RKO (cell line): ENCODE results near the gene NRSN2.
"Not testable (repeated sequence)": the region's sequence is repeated elsewhere in the genome, so short reads cannot be mapped to it uniquely, and the experiment has no call there.

Source experiments
- DNase-seq: peaks from one replicate; pipeline ENCODE4 v3.0.0-alpha.2; 2016; ENCODE audit warnings: low spot score

NRSN2 gene

DNA sequence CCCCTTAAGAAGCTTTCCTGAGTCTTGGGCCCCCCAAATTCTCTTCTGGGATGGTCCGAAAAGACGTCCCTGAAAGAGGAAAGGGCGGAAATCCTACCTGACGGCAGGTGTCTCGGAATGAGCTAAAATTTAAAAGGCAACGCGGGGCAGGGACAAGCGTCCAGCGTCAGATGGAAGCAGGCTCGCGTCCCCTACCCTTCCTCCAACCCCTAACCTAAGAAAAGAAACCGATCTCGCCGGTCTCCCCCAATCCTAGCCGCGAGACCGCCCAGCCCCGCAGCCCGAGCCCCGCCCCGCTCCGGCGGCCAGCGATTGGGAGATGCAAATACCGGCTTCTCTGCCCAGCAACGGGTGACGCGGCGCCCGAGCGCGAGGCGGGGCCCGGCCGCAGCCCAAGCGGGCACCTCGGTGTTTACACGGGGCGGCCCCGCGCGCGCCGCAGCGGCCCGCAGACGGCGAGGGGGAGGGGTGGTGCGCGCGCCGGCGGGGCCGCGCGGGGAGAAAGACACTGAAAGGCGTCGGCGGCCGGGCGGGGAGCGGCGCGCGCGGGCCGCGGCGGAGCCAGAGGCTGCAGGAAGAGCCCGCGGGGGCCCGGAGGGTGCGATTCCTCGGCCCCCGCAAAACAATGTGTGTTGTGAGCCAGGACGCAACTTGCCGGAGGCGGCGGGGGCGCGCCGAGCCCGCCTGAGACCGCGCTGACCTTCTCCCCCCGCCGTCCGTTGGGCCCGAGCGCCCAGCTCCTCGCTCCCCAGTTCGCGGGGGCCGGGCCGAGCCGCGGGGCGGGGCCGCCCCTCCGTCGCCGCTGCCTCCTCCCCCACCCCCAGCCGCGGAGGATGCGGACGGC lies 21.6 kb upstream of the NRSN2 start, which contains the start of gene SOX12:
SOX12 (plus strand) TSS at position 508 of the 844 bp plus-strand sequence. CDS start 373 bp downstream, outside the sequence.
- DNase-seq: peak; percentile 96

DNA sequence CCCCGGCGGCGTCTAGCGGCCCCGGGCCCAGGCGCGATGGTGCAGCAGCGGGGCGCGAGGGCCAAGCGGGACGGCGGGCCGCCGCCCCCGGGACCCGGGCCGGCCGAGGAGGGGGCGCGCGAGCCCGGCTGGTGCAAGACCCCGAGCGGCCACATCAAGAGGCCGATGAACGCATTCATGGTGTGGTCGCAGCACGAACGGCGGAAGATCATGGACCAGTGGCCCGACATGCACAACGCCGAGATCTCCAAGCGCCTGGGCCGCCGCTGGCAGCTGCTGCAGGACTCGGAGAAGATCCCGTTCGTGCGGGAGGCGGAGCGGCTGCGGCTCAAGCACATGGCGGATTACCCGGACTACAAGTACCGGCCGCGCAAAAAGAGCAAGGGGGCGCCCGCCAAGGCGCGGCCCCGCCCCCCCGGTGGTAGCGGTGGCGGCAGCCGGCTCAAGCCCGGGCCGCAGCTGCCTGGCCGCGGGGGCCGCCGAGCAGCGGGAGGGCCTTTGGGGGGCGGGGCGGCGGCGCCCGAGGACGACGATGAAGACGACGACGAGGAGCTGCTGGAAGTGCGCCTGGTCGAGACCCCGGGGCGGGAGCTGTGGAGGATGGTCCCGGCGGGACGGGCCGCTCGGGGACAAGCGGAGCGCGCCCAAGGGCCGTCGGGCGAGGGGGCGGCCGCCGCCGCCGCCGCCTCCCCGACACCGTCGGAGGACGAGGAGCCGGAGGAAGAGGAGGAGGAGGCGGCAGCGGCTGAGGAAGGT lies 20.8 kb upstream of the NRSN2 start:
- peak; percentile 80 for DNase-seq

DNA sequence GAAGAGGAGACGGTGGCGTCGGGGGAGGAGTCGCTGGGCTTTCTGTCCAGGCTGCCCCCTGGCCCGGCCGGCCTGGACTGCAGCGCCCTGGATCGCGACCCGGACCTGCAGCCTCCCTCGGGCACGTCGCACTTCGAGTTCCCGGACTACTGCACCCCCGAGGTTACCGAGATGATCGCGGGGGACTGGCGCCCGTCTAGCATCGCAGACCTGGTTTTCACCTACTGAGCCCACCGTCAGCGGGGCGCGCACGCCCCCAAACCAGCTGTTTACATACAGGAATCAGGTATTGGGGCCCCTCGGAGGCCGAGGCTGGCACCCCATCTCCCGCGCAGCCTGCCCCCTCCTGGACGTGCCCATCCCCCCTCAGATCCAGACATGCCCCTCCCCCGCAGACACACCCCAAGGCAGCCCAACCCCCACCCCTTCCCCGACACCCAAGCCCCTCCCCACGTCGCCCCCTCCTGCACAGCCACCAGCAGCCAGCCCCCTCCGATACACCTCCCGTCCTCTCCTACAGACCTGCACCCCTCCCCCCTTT lies 20.2 kb upstream of the NRSN2 start:
- DNase-seq: peak; percentile 73

- peak; percentile 95 for DNase-seq
Observed at GRCh38 chr20:327186-328026, 19.5 kb upstream of the NRSN2 start.

DNA sequence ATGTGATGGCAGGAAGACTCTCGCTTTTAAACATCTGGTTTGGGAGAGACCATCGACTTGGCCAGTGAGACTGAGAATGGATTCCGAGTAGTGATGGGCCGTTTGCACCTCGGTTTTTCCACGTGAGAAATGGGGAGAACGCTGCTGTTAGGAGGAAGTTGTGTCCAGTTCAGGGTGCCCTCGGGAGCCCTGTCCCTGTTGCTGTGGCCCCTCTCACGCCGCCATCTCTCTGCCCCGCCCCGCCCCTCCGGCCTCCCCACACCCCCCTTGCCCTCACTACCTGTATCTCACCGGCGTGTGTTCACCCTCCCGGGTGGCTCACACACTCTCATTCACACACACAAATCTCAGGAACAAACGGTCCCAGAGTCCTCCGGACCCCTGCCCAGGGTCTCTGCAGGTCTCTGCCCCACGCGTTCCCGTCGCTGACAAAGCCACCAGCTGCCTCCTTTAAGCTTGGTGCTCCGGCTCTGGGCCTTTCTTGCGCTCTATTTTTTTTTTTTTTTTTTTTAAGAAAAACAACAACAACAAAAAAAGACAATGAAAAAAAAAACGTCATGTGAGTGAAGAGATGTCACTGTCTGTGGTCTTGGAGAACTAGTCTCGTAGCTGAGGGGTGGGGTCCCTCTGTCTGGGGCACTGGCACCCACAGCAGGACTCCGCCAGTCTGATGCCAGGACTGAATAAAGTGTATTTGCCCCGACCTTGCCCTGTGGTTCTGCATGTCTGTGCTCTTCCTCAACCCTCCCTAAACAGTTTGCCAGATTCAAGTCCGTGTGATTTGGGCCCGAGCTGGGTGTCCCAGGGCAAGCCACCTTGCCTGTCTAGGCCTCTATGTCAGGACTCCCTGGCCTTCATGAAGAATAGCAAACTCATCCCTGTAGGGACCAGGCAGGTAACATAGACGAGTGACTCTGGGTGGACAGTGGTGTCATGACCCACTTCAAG lies 18.6 kb upstream of the NRSN2 start:
- no peak for DNase-seq

- no peak for DNase-seq
Observed at GRCh38 chr20:328975-329695, 17.8 kb upstream of the NRSN2 start.

DNA sequence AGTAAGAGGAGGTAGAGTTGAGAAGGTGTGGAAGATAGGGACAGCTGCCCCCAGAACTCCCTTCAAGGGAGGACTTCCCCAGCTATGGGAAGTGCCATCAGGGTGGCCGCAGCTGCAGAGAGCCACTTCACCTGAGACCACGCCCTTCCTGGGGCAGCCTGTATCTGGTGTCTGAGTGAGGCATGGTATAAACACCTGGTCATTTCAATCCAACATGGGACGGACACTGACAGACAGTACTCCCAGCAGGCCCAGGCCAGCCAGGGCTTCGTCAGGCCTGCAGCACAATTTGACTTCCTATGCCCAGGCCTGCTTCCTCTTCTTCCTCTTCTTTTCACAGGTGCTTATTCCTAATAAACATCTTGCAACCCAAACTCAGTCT lies 17.1 kb upstream of the NRSN2 start:
- no peak for DNase-seq

DNA sequence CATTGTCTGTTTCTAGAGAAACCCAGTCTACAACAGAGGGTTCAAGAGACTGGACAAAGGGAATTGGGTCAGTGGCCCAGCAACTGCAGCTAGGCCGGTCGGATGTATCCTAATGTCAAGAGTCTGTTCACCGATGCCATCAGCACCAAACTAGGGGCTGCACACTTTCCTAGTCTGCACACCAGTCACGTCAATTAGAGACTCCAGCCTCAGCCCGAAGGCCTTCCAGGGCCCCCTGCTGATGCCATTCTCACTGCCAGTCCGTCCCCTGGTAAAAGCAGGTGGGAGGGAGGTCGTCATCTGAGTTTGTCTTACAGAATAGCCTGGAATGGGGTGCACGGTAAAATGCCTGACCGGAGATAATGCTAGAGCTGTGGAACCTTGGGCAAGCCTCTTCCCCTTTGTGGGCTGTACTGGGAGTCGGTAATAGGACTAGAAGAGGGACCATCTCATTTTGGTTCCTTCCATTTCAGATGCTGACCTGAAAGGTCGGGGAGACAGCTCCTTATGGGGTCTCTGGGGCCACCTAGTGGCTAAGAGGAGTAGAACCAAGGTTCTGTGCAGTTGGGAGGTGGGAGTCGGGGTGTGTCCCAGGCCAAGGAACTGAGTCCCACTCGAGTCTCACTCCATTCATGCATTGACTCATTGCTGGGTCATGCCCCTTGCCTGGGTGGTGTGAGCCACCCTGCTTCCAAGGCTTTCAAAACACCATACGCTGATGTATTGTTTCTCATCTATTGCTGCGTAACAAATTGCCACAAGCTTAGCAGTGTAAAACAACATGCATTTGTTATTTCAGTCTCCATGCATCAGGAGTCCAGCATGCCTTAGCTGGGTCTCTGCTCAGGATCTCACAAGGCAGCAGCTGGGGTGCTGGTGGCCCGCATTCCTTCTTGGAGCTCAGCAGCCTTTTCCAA lies 16.4 kb upstream of the NRSN2 start:
- peak; percentile 93 for DNase-seq

GRCh38 chr20:334578-334977 lies 12.3 kb upstream of the NRSN2 start:
- DNase-seq: no peak

DNA sequence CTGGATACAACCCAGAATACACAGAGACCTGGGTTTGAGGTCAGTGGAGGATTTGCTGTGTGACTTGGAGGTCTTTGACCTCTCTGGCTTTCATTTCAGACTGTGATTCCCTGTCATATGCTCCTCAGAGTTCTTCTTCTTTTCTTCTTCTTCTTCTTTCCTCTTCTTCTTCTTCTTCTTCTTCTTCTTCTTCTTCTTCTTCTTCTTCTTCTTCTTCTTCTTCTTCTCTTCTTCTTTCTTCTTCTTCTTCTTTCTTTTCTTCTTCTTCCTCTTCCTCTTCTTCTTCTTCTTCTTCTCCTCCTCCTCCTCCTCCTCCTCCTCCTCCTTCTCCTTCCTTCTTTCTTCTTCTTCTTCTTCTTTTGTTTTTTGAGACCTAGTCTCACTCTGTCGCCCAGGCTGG lies 10.9 kb upstream of the NRSN2 start:
- not testable (repeated sequence) for DNase-seq

- peak; percentile 98 for DNase-seq
Observed at GRCh38 chr20:341682-342081, 5.2 kb upstream of the NRSN2 start.

DNA sequence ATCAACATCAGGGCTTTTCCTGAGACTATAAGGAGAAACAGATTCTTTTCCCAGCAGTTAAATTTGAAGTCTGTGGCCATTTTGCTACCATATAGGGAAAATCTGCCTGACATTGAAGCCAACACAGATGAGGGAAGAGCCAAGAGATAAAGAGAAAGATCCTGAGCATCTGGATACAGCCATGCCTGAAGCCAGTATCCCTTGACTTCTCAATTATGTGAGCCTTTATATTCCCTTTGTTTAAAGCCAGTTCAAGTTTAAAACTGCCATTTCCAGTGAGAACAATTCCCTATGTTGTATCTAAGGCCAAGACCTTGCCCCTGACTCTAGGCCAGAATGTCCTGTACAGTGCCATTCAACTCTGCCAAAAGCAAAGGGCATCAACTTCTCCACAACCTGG lies 3.8 kb upstream of the NRSN2 start:
- DNase-seq: no peak

DNA sequence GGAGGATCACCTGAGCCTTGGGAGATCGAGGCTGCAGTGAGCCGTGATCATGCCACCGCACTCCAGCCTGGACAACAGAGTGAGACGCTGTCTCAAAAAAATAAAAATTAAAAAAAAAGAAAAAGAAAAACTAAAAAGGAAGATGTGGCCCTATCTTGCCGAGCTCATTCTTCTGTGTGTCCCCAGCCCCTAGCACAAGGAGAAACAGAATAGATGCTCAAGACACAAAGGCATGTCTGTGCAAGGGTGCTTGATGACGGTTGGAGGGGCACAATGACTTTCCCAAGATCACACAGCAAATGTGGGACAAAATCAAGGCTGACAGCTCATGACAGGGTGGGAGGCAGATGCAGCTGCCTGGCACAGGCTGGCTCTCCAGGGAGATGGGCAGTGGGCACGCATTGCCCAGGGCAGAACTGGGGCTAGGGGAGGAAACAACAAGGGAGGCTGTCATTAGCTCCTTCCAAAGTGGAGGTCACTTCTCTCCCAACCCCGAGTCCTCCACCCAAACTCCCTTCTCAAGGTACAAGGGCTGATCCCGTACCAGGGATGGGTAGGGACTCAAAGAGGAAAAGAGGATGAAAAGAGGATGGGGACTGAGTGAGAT lies 775 bp upstream of the NRSN2 start:
- DNase-seq: no peak

- no peak for DNase-seq
Observed at GRCh38 chr20:347317-347639, 367 bp downstream of the NRSN2 start.

GRCh38 chr20:347640-348484 lies 951 bp downstream of the NRSN2 start:
- peak; percentile 86 for DNase-seq

DNA sequence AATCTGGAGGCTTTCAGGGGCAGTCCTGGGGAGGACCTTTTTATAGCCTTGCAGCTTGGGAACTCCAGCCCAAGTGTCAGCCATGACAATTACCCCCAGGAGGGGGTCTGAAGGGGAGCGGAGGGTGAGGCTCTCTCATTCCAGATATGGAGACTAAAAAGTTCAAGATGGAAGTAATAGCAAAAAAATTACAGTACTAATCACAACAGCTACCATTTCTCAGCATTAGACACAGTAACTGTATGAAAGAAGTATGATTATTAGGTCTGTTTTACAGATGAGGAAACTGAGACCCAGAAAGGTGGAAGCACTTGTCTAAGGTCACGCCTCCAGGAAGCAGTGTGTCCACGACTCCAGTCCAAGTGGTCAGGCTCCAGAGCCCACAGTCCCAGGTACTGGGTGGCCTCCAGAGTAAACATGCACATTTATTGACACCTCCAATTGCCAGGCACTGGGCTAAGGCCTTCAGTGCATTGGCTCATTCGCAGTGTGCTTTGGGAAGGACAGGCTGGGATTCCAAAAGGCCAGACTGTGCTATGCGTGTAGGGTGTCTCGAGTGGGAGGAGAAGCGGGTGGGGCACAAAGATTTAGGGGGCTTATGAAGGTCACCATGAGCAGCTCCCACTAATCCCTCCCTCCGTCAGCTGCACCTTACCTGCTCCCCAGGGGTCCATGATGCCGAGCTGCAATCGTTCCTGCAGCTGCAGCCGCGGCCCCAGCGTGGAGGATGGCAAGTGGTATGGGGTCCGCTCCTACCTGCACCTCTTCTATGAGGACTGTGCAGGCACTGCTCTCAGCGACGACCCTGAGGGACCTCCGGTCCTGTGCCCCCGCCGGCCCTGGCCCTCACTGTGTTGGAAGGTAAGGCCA lies 2.3 kb downstream of the NRSN2 start:
- no peak for DNase-seq

- no peak for DNase-seq
Observed at GRCh38 chr20:353166-353565, 6.3 kb downstream of the NRSN2 start.
